Measurements from ENCODE around the gene MTG2.

DNA sequence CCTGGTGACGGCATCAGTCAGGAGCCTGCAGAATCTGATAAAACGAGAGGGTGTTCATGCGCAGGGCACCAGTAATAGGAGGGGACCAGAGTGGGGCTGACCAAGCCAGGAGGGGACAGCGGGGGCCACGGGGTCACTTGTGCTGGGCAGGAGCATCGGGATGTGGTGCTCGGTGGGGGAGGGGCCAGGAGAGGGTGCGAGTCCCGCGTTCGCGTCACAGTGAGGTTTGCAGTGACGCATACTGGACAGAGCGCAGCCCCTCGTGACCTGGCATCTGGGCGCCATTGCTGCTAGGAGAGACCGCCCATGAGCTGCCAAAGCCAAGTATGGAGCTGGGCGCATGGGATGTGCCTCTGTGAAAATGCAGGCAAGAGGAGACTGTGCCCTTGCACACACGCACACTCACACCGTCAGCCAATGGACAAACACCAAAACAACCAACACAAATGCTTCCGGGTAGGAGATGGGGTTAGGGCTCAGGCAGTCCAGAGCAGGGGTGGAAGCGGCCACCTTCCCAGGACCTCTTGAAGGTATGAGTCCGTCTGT is 13.9 kb upstream of the MTG2 start:
- TF ChIP-seq, protein P1, sequence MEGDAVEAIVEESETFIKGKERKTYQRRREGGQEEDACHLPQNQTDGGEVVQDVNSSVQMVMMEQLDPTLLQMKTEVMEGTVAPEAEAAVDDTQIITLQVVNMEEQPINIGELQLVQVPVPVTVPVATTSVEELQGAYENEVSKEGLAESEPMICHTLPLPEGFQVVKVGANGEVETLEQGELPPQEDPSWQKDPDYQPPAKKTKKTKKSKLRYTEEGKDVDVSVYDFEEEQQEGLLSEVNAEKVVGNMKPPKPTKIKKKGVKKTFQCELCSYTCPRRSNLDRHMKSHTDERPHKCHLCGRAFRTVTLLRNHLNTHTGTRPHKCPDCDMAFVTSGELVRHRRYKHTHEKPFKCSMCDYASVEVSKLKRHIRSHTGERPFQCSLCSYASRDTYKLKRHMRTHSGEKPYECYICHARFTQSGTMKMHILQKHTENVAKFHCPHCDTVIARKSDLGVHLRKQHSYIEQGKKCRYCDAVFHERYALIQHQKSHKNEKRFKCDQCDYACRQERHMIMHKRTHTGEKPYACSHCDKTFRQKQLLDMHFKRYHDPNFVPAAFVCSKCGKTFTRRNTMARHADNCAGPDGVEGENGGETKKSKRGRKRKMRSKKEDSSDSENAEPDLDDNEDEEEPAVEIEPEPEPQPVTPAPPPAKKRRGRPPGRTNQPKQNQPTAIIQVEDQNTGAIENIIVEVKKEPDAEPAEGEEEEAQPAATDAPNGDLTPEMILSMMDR (IDR thresholded peaks at IDR 0.05), result no peak
- TF ChIP-seq POLR2A (IDR thresholded peaks at IDR 0.05) (no peak), POLR2AphosphoS5 (IDR thresholded peaks at IDR 0.05) (no peak)
